ENCODE measurements around the gene SERPINB8.

DNA sequence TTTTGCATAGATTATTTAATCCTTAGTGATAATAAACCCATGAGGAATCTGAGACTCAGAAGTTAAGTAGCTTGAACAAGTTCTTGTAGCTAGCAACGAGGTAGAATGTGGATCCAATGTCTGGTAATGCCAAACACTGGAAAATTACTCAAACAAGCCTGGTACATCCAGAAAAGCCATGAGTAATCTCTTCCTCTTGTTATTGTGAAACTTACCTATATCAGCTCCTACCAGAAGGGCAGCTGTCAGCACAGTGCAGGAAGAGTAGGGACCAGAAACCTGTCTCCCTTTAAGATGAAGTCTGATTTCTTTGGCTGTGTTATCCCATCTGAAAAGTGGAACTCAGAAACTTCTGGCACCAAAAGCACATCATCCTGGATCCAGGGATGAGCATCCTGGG, 7.7 kb upstream of the SERPINB8 start:
- TF ChIP-seq CTCF (IDR thresholded peaks at IDR 0.05; ENCODE audit: low read depth, low read length, poor library complexity, severe bottlenecking) (no peak), EZH2phosphoT487 (IDR thresholded peaks at IDR 0.05; ENCODE audit: borderline replicate concordance, low read length) (no peak)

Data from DOHH2 (cell line).